Panc1 (cell line): ENCODE data around the gene MRRF.

ENCODE experiments used
- CTCF ChIP-seq: fragments of 450-650 bp; IDR thresholded peaks from 2 replicates; pipeline ENCODE4 v1.5.1; 2017; ENCODE audit warnings: mild to moderate bottlenecking
- POLR2AphosphoS5 ChIP-seq: IDR thresholded peaks from 2 replicates; pipeline ENCODE4 v1.6.1; 2012; ENCODE audit warnings: mild to moderate bottlenecking, low read depth, low read length, moderate library complexity
- REST ChIP-seq, 2 experiments: IDR thresholded peaks; 2 replicates each; pipeline ENCODE4 v1.6.1; 2011 to 2012; ENCODE audit warnings: low read depth in 2 of 2, control low read depth in 1 of 2, low read length in 1 of 2, mild to moderate bottlenecking in 1 of 2, moderate library complexity in 1 of 2; ENCODE audit not compliant: insufficient read depth in 1 of 2
- SIN3A ChIP-seq: IDR thresholded peaks from 2 replicates; pipeline ENCODE4 v1.6.1; 2012; ENCODE audit warnings: low read depth, mild to moderate bottlenecking, low read length, moderate library complexity, borderline replicate concordance; ENCODE audit not compliant: insufficient read depth
- TCF7L2 ChIP-seq: IDR thresholded peaks from 2 replicates; pipeline ENCODE4 v1.6.1; 2011; ENCODE audit warnings: mild to moderate bottlenecking, low read depth, low read length, inconsistent platforms

GRCh38 chr9:122318284-122318683, 53.6 kb downstream of the MRRF start:
- TF ChIP-seq POLR2AphosphoS5 (no peak), CTCF (no peak), REST (IDR thresholded peaks at IDR 0.05; ENCODE audit: insufficient read depth in 1 of 2, low read depth in 2 of 2, low read length in 1 of 2) (no peak), TCF7L2 (no peak), SIN3A (no peak)
